ENCODE data around the gene C19orf44.

GRCh38 chr19:16564842-16565241 is 68.6 kb downstream of the C19orf44 start:
- no peak for TF ChIP-seq CTCF (conservative IDR thresholded peaks at IDR 0.05)
- no peak for TF ChIP-seq ZFX (IDR thresholded peaks at IDR 0.05)

All from C4-2B (cell line).